ENCODE measurements around the gene C10orf62. TPM values are rescaled to one million over a fixed set of nuclear protein-coding genes. Genes with fewer than 3 reads are reported as not detected.

Gene C10orf62
- total and polyA plus RNA-seq, 2 donors (not counting 3 experiments of a cell fraction or from before 2014, with no cell fraction given) = not detected

DNA sequence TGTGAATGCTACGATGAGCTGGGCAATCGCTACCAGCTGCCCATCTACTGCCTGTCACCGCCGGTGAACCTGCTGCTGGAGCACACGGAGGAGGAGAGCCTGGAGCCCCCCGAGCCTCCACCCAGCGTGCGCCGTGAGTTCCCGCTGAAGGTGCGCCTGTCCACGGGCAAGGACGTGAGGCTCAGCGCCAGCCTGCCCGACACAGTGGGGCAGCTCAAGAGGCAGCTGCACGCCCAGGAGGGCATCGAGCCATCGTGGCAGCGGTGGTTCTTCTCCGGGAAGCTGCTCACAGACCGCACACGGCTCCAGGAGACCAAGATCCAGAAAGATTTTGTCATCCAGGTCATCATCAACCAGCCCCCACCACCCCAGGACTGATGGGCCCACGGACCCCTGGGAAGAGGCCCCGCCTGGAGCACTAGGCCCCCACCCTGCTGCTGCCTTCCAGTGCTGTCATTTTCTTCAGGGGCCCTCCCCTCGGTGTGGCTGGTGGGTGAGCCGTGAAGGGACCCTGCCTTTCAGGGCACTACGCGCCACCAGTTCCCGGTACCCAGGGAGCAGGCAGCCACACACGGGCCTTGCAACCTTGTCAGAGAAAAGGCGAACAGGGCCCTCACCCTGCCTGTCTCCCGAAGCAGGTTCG is 19.3 kb upstream of the C10orf62 start:
- no TSS peak for BruUV-seq (replicated peaks)
- dilution Hi-C loops (cut with MboI; ENCODE audit: extremely low pct_ligation_motif_present, low sequenced_read_pairs) (no loop called here), intact Hi-C loops (cut with micrococcal nuclease) (no loop called here)
- Histone ChIP-seq H3K4me2 (ENCODE audit: insufficient read depth, low read length) (no peak overlapping the region), H3K27me3 (ENCODE audit: control insufficient read depth in 2 of 2, insufficient read depth in 2 of 2, low read length in 2 of 2) (no peaks in the 10 kb centered on the region), H3K9me1 (replicated peaks; ENCODE audit: control insufficient read depth, extremely low read depth, insufficient read depth, low read length) (no peaks in the 10 kb centered on the region), H3K9me3 (replicated peaks; ENCODE audit: control insufficient read depth, insufficient read depth, low read length) (no peaks in the 10 kb centered on the region), H3K4me1 (ENCODE audit: control insufficient read depth, extremely low read depth, insufficient read depth, low read length) (peaks cover 12% of the 10 kb centered on the region), H3K4me3 (replicated peaks in 1 of 3; ENCODE audit: insufficient read depth in 1 of 3, low read depth in 1 of 3, low read length in 3 of 3) (no peak overlapping the region), H3K27ac (ENCODE audit: insufficient read depth, low read depth, low read length) (no peak overlapping the region), H2AFZ (ENCODE audit: low read depth, low read length) (no peak overlapping the region), H3K36me3 (ENCODE audit: control insufficient read depth in 2 of 2, extremely low read depth in 1 of 2, insufficient read depth in 2 of 2, low read length in 2 of 2) (peaks cover 3 to 37% of the 10 kb centered on the region in 2 experiments), H3K79me2 (ENCODE audit: control insufficient read depth, insufficient read depth, low read length) (no peaks in the 10 kb centered on the region), H3K9ac (replicated peaks; ENCODE audit: extremely low read depth, insufficient read depth, low read length) (no peak overlapping the region), H4K20me1 (replicated peaks; ENCODE audit: control insufficient read depth, extremely low read depth, insufficient read depth, low read length) (no peaks in the 10 kb centered on the region)
- no peak for DNase-seq (ENCODE audit: low read depth, low spot score)
- FAIRE-seq = no peak
- no peak for TF ChIP-seq JUN (IDR thresholded peaks at IDR 0.05; ENCODE audit: borderline replicate concordance, insufficient read depth, insufficient read length, low read depth)
- TF ChIP-seq GATA2 (IDR thresholded peaks at IDR 0.05; ENCODE audit: insufficient read depth, insufficient read length, low read depth, low read length) = no peak
- TF ChIP-seq, protein P1, sequence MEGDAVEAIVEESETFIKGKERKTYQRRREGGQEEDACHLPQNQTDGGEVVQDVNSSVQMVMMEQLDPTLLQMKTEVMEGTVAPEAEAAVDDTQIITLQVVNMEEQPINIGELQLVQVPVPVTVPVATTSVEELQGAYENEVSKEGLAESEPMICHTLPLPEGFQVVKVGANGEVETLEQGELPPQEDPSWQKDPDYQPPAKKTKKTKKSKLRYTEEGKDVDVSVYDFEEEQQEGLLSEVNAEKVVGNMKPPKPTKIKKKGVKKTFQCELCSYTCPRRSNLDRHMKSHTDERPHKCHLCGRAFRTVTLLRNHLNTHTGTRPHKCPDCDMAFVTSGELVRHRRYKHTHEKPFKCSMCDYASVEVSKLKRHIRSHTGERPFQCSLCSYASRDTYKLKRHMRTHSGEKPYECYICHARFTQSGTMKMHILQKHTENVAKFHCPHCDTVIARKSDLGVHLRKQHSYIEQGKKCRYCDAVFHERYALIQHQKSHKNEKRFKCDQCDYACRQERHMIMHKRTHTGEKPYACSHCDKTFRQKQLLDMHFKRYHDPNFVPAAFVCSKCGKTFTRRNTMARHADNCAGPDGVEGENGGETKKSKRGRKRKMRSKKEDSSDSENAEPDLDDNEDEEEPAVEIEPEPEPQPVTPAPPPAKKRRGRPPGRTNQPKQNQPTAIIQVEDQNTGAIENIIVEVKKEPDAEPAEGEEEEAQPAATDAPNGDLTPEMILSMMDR (IDR thresholded peaks at IDR 0.05; ENCODE audit: extremely low read depth in 1 of 2, insufficient read depth in 1 of 2, low read depth in 1 of 2, low read length in 2 of 2) = no peak
- TF ChIP-seq MYC (IDR thresholded peaks at IDR 0.05; ENCODE audit: low read depth, low read length) = no peak
- CTCF ChIA-PET = interaction anchor here (1.0 to 8.2 kb wide), 7 partner anchors 17 to 106 kb away, joined by 3 to 304 read pairs (median 5); partner anchors contain the start of gene UBTD1
- POLR2A ChIA-PET = no interaction called here

Measured in endothelial cell of umbilical vein (primary cell).